ENCODE measurements around the gene ORC6.

ORC6 gene

GRCh38 chr16:46702030-46702429, 12.6 kb downstream of the ORC6 start:
- DNase-seq = no peak

- no peak for DNase-seq
These were observed 17.2 kb downstream of the ORC6 start for GRCh38 chr16:46706642-46707041.

- DNase-seq = no peak
These were observed 20.1 kb downstream of the ORC6 start for GRCh38 chr16:46709469-46710005.

- no peak for DNase-seq
These were observed 21.9 kb downstream of the ORC6 start for GRCh38 chr16:46711106-46712058.

GRCh38 chr16:46712911-46713310, 23.5 kb downstream of the ORC6 start:
- DNase-seq = no peak

DNA sequence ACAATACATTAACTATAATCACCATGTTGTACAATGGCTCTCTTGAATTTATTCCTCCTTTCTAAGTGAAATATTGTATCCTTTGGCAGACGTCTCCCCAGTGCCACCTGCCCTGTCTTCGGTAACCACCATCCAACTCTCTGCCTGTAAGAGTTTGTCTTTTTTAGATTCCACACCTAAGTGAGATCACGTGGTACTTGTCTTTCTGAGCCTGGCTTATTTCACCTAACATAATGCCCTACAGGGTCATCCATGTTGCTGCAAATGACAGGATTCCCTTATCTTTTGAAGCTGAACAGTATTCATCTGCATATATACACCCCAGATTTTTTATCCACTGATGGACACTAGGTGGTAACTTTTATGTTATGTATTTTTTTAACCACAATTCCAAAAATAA, 24.2 kb downstream of the ORC6 start:
- DNase-seq = no peak

- DNase-seq = no peak
These were observed 25.5 kb downstream of the ORC6 start for GRCh38 chr16:46714797-46715591.

DNA sequence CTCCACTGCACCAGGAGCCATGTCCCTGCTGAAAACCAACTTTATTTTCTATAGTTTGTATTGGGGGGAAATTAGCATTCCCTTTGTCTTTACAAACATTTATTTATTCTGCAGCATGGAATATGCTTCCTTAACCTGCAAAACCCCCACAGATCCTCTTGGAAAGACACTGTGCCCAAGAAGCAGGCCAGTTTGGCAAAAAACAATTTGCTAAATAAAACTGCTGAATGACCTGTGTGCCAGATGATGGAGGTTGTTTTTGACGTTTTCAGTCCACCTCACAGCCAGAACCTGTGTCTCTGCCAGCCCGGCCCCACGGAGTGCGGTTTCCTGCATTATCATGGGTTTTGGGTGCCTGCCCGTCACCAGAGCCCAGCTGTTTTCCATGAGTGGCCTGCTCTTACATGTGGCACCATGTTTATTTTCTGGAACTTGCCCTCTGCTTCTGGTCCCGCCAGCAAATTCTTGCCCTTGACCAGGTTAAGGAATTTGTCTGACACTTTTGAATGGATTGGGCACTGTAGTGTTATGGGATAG, 26.4 kb downstream of the ORC6 start:
- DNase-seq = no peak

DNA sequence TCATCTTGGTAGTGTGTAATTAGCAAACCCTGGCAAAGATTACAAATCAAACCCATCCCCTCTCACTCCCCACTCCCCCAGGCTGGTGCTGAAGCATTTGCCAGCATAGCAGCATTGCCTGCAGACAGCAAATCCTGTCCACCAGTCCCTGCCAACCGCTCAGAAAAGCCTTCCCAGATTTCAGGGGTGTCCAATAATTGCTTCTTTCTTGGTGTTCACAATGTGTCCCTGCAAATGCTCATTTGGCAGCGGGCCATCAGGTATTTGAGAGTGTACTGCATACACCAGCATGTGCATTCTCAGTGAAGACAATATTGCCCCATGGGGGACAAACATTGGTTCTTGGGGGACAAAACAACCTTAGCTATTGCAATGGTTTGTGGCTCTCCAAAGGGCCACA, 28.2 kb downstream of the ORC6 start:
- DNase-seq = no peak

DNA sequence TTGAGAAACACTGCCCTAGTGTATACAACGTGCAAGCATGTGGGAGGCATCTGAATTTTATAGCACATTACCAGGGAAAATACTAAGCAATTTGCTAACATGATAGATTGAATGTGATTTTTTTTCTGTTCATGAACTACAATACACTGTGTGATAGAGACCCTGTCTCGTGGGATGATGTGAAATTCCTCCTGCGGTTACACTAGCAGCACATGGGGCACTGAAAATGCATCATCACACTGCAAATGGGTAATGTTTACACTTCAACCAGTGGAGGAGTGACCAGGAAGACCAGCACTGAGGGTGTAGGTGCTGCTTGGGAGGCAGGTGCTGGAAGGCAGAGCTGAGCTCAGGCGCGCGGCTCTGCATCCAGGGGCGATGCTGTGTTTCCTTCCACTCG, 28.8 kb downstream of the ORC6 start:
- DNase-seq = no peak

GRCh38 chr16:46719528-46719927, 30.1 kb downstream of the ORC6 start:
- DNase-seq = no peak

DNA sequence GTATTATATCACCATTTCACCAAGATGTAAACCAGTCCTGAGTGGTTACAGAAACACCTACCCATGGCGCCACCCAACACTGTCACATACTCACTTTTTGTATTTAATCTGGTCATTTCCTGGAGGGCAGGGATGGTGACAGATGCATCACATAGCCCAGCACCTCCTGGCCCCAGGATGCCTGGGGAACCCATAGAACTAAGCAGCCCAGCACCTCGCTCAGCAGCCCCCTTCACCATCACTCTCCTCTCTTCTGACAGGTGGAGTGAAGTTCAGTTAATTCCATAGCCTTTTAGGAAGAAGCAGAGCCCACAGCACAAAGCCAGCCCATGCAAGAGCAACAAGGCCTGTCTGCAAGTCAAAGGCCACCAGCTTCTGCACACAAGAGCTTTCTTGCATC, 31.2 kb downstream of the ORC6 start:
- no peak for DNase-seq

- DNase-seq = no peak
These were observed 32.4 kb downstream of the ORC6 start for GRCh38 chr16:46721885-46722284.

- DNase-seq = no peak
These were observed 37.7 kb downstream of the ORC6 start for GRCh38 chr16:46727184-46727583.

GRCh38 chr16:46727630-46728029, 38.2 kb downstream of the ORC6 start:
- DNase-seq = no peak

- DNase-seq = no peak
These were observed 39.3 kb downstream of the ORC6 start for GRCh38 chr16:46728806-46729205.

DNA sequence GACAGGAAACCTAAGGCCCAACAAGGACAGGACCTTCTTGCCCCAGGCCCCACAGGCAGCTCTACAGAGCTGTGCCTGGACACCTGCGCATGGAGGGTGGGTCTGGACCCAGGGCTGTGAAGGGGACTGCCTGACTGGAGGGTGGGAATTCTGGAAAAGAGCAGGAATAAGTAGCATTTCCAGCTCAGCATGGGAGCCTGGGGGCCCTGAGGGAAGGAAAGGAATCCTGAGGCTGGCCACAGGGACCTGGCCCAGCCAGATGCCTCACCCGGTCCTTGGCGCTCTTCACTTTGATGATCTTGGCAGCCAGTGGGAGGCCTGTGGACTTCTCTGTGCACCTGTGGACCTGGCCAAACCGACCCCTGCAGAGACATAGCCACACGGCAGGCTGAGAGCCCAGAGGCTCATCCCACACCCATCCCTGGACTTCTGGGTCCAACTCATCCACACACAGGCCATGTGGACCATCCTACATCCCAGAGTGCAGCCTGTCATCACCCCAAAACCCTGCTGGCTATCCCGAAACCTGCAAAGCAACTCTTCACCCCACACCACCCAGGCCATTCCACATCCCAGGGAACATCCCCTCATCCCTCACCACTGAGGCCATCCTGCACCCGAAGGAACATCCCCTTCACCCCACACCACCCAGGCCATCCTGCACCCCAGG, 40.0 kb downstream of the ORC6 start:
- DNase-seq = no peak

- no peak for DNase-seq
These were observed 40.7 kb downstream of the ORC6 start for GRCh38 chr16:46730126-46730525.

DNA sequence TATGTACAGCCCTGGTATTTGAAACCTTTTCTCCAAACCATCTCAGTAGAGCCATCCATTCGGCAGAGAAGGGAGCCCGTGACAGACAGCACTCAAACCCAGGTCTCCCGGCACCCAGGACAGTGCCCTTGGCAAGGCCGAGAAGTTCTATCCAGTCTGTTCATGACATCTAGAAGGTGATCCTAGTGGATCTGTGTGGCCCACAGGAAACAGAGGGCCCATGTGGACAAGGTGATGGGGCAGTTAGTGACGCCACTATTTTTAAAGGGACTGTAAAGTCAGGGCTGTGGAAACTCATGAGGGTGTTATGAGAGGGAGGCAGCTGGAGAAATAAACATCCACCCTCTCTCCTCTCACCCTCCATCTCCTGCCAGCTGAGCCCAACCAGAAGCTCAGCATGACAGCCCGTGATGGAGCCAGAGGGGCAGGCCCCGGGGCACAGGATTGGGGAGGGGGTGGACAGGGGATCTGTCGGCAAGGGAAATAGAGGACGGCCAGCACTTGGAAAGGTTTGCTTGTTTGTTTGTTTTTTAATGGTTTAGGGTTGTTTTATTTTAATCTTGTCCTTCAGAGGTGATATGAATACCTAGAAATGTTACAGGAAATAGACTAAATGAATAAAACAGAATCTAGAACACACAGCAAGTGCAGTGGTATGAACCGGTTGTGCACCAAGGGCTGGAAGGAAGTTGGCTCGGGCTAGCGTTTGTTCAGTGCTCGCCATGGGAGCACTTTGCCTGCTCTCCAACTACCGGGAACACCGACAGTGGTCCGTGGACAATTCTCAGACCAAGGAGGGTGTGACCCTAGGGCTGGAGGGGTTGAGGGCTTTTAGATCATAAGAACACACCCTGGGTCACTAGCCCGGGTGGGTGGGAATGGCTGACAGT, 41.6 kb downstream of the ORC6 start:
- DNase-seq = no peak

DNA sequence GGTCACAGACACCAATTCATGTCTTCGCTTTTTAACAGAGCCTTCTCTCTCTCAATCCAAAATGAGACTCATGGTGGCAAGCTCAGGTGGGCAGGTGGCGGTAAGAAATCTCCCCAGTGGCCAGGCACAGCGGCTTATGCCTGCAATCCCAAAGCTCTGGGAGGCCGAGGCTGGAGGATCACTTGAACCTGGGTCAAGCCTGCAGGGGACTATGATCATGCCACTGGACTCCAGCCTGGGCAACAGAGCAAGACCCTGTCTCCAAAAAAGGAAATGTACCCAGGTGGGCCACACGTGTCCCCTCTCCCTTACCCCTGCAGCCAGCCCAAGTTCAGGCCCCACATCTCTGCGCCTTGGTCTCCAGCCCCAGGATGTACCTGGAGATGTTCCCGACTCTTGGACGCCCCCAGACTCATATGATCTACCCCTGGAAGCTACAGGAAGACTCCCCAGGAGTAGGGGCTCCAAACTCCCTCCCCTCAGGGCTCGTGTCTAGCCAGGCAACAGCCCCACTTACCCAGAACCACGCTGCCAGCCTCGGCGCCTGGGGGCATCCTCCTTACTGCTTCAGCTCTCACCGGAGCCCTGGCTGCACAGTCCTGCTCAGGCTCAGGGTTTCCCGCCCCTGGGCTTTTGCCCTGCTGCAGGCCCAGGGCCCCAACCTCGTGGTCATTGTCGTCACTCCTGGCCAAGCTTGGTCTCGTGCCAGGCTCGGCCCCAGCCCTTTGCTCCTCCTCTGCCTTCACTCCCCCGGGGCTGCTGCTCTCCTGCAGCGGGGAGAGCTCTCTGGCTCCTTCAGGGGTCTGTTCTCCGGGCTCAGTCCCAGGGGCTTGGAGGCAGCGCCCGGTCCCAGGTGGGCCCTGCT, 42.5 kb downstream of the ORC6 start:
- no peak for DNase-seq

- no peak for DNase-seq
These were observed 43.1 kb downstream of the ORC6 start for GRCh38 chr16:46732561-46732960.

Measured in NCI-H446 (cell line).